Measurements from ENCODE around the gene YDJC. TPM values are rescaled to one million over a fixed set of nuclear protein-coding genes. Genes with fewer than 3 reads are reported as not detected.
"Not testable (repeated sequence)": the region's sequence is repeated elsewhere in the genome, so short reads cannot be mapped to it uniquely, and the experiment has no call there.

Gene YDJC
- polyA plus RNA-seq, 3 donors, result 6.1 to 34.7 (median 12.2) TPM

DNA sequence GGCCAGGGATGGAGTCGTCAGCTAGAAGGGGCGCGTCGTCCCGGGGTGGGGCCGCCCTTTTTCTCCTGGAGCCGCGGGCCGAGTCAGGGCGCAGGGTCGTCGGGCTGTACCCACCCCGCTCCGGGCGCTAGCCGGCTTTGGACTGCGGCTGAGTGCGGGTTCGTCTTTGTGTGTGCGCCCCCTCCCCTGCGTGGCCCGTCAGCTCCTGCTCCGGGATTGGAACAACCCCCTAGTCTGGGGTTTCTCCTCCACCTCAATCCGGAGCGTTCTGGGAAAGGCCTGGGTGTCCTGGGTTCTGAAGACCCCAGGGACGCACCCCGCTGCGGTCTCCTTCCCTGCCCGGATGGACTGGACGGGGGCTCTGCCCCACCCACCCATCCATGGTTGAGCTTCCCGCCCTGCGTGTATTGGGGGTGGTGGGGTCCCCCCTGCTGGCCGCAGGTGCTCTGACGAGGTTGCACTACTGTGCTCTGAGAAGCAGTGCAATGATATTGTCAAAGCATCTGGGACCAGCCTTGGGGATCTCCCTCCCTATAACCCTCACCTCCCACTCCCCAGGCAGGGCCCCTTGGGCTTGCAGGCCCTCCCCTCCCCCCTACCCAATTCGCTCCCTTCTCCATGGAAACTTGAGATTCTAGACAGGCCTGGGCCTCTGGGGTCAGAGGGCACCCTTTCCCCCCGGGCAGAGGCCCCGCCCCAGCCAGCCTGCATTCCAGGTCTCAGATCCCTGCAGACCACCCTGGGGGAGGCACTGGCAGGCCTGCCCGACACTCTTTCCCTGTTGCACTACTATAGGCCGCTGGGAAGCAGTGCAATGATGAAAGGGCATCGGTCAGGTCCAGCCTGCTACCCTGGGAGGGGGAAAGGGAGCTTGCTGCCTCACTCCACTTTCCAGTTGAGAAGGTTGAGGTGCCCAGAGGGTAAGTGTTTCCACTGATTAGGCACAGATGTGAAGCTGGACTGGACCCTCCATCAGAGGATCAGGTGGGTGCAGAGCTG, 23.0 kb upstream of the YDJC start:
- 27 to 56% (median 31%) methylated on average over 37 to 40 of the region's 40 CpGs for WGBS, 3 donors
- H3K27ac ChIP-seq (ENCODE audit: low read depth, low read length), result no peak overlapping the region

- 0 to 10% (median 1%) methylated on average over 44 of the region's 44 CpGs for WGBS, 3 donors
- no peak overlapping the region for H3K27ac ChIP-seq (ENCODE audit: low read depth, low read length)
These were observed 22.3 kb upstream of the YDJC start for GRCh38 chr22:21652010-21652546.

- WGBS, 3 donors, result 1 to 4% (median 1%) methylated on average over 29 of the region's 29 CpGs
- H3K27ac ChIP-seq (ENCODE audit: low read depth, low read length), result no peak overlapping the region
These were observed 21.7 kb upstream of the YDJC start for GRCh38 chr22:21651521-21652009.

GRCh38 chr22:21650823-21651520, 21.1 kb upstream of the YDJC start:
- H3K27ac ChIP-seq (ENCODE audit: low read depth, low read length), result no peak overlapping the region
- 18 to 22% (median 21%) methylated on average over 6 of the region's 6 CpGs for WGBS, 3 donors

- WGBS, 3 donors, result 90 to 95% (median 91%) methylated on average over 7 of the region's 7 CpGs
- H3K27ac ChIP-seq (ENCODE audit: low read depth, low read length), result no peak overlapping the region
These were observed 20.5 kb upstream of the YDJC start for GRCh38 chr22:21650280-21650679.

DNA sequence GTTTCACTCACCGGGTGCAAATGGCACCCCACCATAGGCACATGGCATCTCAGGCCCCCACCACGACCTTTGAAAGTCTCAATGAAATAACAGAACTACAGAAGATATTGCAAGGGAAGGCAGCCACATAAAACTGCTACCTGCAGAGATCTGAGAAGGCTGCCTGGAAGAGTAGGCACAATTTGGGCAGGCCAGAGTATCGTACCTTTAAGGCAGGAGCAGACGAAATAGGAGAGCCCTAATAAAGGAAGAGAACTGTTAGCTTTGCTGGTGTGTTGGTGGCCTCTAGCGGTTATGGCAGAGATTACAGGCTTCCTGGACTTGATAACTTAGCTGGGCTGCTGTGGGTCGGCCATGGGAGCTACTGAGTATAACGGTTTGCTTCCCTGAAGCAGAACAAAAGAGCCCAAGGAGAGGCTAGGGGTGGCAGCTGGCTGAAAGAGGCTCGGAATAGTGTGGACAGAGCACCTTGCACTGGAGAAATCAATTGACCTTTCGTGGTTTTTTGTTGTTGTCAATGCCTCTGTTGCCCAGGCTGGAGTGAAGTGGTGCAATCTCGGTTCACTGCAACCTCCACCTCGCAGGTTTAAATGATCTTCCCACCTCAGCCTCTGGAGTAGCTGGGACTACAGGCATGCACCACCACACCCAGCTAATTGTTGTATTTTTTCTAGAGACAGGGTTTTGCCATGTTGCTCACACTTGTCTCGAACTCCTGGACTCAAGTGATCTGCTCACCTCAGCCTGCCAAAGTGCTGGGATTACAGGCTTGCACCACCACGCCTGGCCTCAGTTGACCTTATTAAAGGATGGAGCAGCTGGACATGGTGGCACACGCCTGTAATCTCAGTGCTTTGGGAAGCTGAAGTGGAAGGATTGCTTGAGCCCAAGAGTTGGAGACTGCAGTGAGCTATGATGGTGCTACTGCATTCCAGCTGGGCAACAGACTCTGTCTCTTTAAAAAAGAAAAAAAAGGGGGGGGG, 17.1 kb upstream of the YDJC start:
- H3K27ac ChIP-seq (ENCODE audit: low read depth, low read length), result no peak overlapping the region
- 44 to 47% (median 47%) methylated on average over 14 of the region's 14 CpGs for WGBS, 3 donors

DNA sequence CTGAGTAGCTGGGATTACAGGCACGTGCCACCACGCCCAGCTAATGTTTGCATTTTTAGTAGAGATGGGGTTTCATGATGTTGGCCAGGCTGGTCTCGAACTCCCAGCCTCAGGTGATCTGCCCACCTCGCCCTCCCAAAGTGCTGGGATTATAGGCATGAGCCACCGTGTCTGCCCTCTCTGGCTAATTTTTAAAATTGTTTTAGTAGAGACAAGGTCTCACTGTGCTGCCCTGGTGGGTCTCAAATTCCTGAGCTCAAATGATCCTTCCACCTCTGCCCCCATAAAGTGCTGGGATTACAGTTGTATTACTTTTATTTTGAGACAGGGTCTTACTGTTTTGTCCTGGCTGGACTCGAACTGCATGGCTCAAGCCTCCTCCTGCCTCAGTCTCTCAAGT, 15.7 kb upstream of the YDJC start:
- WGBS, 3 donors, result 87 to 96% (median 92%) methylated on average over 6 of the region's 6 CpGs
- not testable (repeated sequence) for H3K27ac ChIP-seq (ENCODE audit: low read depth, low read length)

- H3K27ac ChIP-seq (ENCODE audit: low read depth, low read length), result no peak overlapping the region
- WGBS, 3 donors, result 76 to 89% (median 88%) methylated on average over 22 of the region's 22 CpGs
These were observed 13.9 kb upstream of the YDJC start for GRCh38 chr22:21643533-21644357.

DNA sequence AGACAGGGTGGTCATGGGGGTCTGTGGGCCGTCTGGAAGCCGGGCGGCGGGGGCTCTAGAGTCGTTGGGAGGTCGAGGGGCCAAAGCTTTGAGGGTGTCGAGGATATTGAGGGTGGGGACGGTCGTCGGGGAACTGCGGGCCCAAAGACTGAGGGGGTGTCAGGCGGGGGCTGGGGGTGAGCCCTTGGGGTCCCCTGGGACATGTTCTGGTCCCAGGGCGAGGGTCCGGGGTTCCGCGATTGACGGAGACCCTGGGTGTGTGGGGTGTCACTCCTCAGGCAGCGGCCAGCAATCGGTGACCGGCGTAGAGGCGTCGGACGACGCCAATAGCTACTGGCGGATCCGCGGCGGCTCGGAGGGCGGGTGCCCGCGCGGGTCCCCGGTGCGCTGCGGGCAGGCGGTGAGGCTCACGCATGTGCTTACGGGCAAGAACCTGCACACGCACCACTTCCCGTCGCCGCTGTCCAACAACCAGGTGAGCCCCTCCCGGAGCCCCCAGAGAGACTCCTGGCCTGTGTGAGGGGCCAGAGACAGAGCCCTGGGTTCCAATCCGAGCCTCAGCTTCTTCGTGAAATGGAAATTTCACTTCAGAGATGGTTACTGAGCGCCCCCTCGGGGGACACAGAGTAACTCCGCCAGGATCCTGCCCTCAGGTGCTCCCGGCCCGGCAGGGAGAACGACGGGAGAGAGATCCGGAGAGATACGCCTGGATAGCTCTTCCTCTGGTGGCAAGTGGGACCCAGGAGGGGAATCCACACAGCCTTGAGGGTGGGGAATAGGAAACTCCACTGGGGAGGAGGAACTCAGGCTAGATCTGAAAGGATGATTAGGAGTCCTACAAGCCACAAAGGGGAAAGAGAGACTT, 13.0 kb upstream of the YDJC start:
- 1% methylated on average over 45 to 56 of the region's 56 CpGs for WGBS, 3 donors
- H3K27ac ChIP-seq (ENCODE audit: low read depth, low read length), result no peak overlapping the region

DNA sequence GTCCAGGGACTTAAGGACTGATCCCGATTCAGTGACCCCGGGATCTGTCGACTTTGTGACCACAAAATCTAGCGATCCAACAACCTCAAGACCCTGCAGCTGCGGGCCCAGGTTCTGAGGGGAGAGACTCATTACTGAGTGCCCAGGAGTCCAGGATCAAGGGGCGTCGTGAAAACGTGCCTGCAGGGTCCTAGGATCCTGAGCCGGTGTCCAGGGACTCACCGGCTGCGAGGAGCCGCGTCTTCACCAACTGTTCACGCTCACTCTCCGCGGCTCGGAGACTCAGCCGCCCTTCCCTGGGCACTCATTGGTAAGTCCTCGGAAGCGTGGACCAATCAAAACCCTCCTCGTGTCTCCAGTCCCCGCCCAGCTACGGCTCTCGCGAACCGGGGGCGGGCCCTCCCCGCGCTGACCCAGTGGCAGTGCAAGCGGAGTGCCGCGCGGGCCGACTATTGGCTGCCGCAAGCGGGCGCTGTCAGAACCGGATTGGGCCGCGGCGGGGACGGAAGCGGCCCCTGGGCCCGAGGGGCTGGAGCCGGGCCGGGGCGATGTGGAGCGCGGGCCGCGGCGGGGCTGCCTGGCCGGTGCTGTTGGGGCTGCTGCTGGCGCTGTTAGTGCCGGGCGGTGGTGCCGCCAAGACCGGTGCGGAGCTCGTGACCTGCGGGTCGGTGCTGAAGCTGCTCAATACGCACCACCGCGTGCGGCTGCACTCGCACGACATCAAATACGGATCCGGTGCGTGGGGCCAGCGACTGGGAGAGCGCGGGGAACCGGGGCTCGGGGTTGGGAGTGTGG, 12.2 kb upstream of the YDJC start, which contains the start of gene SDF2L1:
Gene SDF2L1 (plus strand): TSS at position 514 of the 795 bp plus-strand sequence. CDS start 35 bp downstream, at position 549.
- no peak within 1 kb of the TSS for H3K27ac ChIP-seq (ENCODE audit: low read depth, low read length)
- 0 to 1% (median 1%) methylated on average over 72 to 76 of the region's 76 CpGs for WGBS, 3 donors

DNA sequence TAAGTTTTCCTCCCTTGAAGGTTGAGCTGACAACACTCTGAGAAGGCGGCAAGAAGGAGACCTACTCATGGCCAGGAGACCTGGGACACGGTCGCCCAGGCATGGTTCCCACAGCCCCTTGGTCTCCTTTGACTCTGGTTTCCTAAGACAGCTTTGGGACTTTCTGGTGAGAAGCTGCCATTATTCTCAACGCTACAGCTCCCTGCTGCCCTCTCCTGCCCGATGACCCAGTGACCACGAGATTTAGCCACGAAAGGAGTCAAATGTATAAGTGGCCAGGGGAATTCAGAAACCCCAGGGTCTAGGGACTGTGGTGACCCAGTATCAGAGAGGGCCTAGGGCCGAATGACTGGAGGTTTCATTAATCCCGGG, 11.6 kb upstream of the YDJC start:
- no peak overlapping the region for H3K27ac ChIP-seq (ENCODE audit: low read depth, low read length)
- 4 to 8% (median 6%) methylated on average over 9 of the region's 9 CpGs for WGBS, 3 donors

- 79 to 85% (median 85%) methylated on average over 5 of the region's 5 CpGs for WGBS, 3 donors
- H3K27ac ChIP-seq (ENCODE audit: low read depth, low read length), result no peak overlapping the region
These were observed 11.0 kb upstream of the YDJC start for GRCh38 chr22:21640810-21641209.

GRCh38 chr22:21639359-21639758, 9.5 kb upstream of the YDJC start:
- WGBS, 3 donors, result 70 to 82% (median 81%) methylated on average over 4 of the region's 4 CpGs
- H3K27ac ChIP-seq (ENCODE audit: low read depth, low read length), result no peak overlapping the region

- not testable (repeated sequence) for H3K27ac ChIP-seq (ENCODE audit: low read depth, low read length)
- WGBS, 3 donors, result 80 to 96% (median 88%) methylated on average over 2 of the region's 2 CpGs
These were observed 7.6 kb upstream of the YDJC start for GRCh38 chr22:21637450-21637849.

- H3K27ac ChIP-seq (ENCODE audit: low read depth, low read length), result no peak overlapping the region
- 90 to 93% (median 92%) methylated on average over 17 of the region's 17 CpGs for WGBS, 3 donors
These were observed 6.9 kb upstream of the YDJC start for GRCh38 chr22:21636629-21637218.

All from adipose tissue (tissue), 3 donors.